ENCODE data around the gene MGST3.
"Not testable (repeated sequence)": the region's sequence is repeated elsewhere in the genome, so short reads cannot be mapped to it uniquely, and the experiment has no call there.

Gene MGST3

DNA sequence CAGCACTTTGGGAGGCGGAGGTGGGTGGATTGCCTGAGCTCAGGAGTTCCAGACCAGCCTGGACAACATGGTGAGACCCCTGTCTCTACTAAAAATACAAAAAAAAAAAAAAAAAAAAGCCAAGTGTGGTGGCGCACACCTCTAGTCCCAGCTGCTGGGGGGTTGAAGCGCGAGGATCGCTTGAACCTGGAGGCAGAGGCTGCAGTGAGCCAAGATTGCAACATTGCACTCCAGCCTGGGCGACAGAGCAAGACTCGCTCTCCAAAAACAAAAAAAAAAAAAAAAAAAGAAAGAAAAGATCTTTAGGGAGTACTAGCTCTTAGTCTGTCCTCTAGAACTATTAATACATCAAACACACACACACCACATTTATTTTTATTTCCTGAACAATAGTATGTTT lies 70.9 kb downstream of the MGST3 start:
- DNase-seq = not testable (repeated sequence)

DNA sequence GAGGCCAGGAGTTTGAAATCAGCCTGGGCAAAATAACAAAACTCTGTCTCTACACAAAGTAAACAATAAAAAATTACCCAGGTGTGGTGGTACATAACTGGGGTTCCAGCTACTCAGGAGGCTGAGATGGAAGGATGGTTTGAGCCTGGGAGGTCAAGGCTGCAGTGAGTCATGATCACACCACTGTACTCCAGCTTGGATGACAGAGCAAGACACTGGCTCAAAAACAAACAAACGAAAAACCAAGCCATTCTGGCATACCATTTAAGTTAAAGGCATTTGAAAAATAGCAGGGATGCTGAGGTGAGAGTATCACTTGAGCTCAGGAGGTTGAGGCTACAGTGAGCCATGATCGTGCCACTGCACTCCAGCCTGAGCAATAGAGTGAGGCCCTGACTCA lies 72.6 kb downstream of the MGST3 start:
- no peak for DNase-seq
